VCaP (cell line): ENCODE results near the gene PDIA2.
"Not testable (repeated sequence)": the region's sequence is repeated elsewhere in the genome, so short reads cannot be mapped to it uniquely, and the experiment has no call there.

Experiments used
- H3K27ac ChIP-seq: fragments of 450-650 bp; 2 replicates; pipeline ENCODE4 v1.5.1; 2017
- CTCF ChIP-seq: fragments of 450-650 bp; conservative IDR thresholded peaks from 2 replicates; pipeline ENCODE4 v1.5.1; 2017; ENCODE audit warnings: mild to moderate bottlenecking, moderate library complexity

Gene PDIA2

GRCh38 chr16:265002-265529, 17.9 kb upstream of the PDIA2 start:
- no peak for TF ChIP-seq CTCF
- H3K27ac ChIP-seq, result no peak overlapping the region

GRCh38 chr16:265711-266110, 17.3 kb upstream of the PDIA2 start:
- no peak for TF ChIP-seq CTCF
- H3K27ac ChIP-seq, result no peak overlapping the region

- H3K27ac ChIP-seq, result no peak overlapping the region
- TF ChIP-seq CTCF, result no peak
Measured at GRCh38 chr16:266258-267164, 16.5 kb upstream of the PDIA2 start.

GRCh38 chr16:267562-267961, 15.4 kb upstream of the PDIA2 start:
- H3K27ac ChIP-seq, result not testable (repeated sequence)

- TF ChIP-seq CTCF, result no peak
Measured at GRCh38 chr16:268141-269053, 14.6 kb upstream of the PDIA2 start.

GRCh38 chr16:269061-269796, 13.7 kb upstream of the PDIA2 start:
- TF ChIP-seq CTCF, result no peak
- no peak overlapping the region for H3K27ac ChIP-seq

More at GRCh38 chr16:268141-269053, 14.6 kb upstream of the PDIA2 start:
- H3K27ac ChIP-seq, result no peak overlapping the region

- no peak for TF ChIP-seq CTCF
- H3K27ac ChIP-seq, result no peak overlapping the region
Measured at GRCh38 chr16:270381-271255, 12.3 kb upstream of the PDIA2 start.
